Transverse colon (tissue), 4 donors: ENCODE data around the gene POR.

Experiments
- CTCF ChIP-seq, 5 experiments: fragments of 200-600 bp in 3 of 5; fragments of 450-650 bp in 2 of 5; sonication (generic) in 3 of 5; IDR thresholded peaks; 1 replicate in 2 of 5; 2 replicates in 3 of 5; pipeline ENCODE4 v1.5.1; 2016 to 2017; ENCODE audit warnings: antibody characterized with exemption in 5 of 5, inconsistent platforms in 3 of 5, mild to moderate bottlenecking in 2 of 5, moderate library complexity in 1 of 5
- POLR2AphosphoS5 ChIP-seq, 3 donors: sonication (generic); formaldehyde crosslinking; IDR thresholded peaks; one replicate each; pipeline ENCODE4 v1.6.1; 2016; ENCODE audit warnings: antibody characterized with exemption in 3 of 3

DNA sequence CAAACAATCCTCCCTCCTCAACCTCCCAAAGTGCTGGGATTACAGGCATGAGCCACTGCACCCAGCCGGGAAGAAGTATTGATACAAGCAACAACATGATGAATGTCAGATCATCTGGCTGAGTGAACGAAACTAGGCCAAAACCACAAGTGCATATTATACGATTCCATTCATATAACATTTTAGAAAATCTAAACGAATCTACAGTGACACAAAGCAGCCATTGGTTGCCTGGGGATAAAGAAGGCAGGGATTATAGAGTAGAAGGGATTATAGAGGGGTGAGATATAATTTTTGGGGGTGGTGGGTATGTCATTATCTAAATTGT lies 47.6 kb upstream of the POR start:
- TF ChIP-seq CTCF (IDR thresholded peaks at IDR 0.05) = no peak
- no peak for TF ChIP-seq POLR2AphosphoS5 (IDR thresholded peaks at IDR 0.05)
